ENCODE data around the gene CDPF1. TPM values are rescaled to one million over a fixed set of nuclear protein-coding genes. Genes with fewer than 3 reads are reported as not detected.

CDPF1 gene
- total RNA-seq, 6 experiments from 2014 or later: 1.8 to 7.1 (median 3.3) TPM

GRCh38 chr22:46198274-46198673, 51.8 kb downstream of the CDPF1 start:
- Histone ChIP-seq H3K4me3 (no peak overlapping the region), H3K4me1 (peaks cover 0 to 39% (median 17%) of the 10 kb centered on the region in 4 donors), H3K9me3 (no peaks in the 10 kb centered on the region), H3K27me3 (no peaks in the 10 kb centered on the region), H3K36me3 (peaks cover 0 to 56% (median 24%) of the 10 kb centered on the region in 4 donors), H3K27ac (peak overlapping the region in 1 of 3 donors; percentile 17)
- TF ChIP-seq POLR2A (IDR thresholded peaks at IDR 0.05): no peak
- TF ChIP-seq, protein P1, sequence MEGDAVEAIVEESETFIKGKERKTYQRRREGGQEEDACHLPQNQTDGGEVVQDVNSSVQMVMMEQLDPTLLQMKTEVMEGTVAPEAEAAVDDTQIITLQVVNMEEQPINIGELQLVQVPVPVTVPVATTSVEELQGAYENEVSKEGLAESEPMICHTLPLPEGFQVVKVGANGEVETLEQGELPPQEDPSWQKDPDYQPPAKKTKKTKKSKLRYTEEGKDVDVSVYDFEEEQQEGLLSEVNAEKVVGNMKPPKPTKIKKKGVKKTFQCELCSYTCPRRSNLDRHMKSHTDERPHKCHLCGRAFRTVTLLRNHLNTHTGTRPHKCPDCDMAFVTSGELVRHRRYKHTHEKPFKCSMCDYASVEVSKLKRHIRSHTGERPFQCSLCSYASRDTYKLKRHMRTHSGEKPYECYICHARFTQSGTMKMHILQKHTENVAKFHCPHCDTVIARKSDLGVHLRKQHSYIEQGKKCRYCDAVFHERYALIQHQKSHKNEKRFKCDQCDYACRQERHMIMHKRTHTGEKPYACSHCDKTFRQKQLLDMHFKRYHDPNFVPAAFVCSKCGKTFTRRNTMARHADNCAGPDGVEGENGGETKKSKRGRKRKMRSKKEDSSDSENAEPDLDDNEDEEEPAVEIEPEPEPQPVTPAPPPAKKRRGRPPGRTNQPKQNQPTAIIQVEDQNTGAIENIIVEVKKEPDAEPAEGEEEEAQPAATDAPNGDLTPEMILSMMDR (IDR thresholded peaks at IDR 0.05): no peak
- intact Hi-C loops (cut with DNase I): no loop called here
- no peak for DNase-seq
- 72% methylated on average over 18 of the region's 18 CpGs for WGBS (ENCODE audit: insufficient coverage, low coverage, low lambda C conversion rate, missing lambda C conversion rate)
- ATAC-seq: no peak

GRCh38 chr22:46196278-46196677, 53.8 kb downstream of the CDPF1 start:
- H3K9me3 ChIP-seq: no peaks in the 10 kb centered on the region
- H3K4me3 ChIP-seq: no peak overlapping the region
- 32% methylated on average over 3 of the region's 8 CpGs for WGBS (ENCODE audit: insufficient coverage, low coverage, low lambda C conversion rate, missing lambda C conversion rate)
- peak; percentile 80 to 90 (median 85) for DNase-seq
- TF ChIP-seq, protein P1 (IDR thresholded peaks at IDR 0.05): no peak
- peak; percentile 1 for TF ChIP-seq POLR2A (IDR thresholded peaks at IDR 0.05)
- intact Hi-C loops (cut with DNase I): no loop called here
- peaks cover 0 to 47% (median 16%) of the 10 kb centered on the region in 4 donors for H3K36me3 ChIP-seq
- peaks cover 0 to 41% (median 20%) of the 10 kb centered on the region in 4 donors for H3K4me1 ChIP-seq
- H3K27ac ChIP-seq: peak overlapping the region; percentile 69 to 89 (median 73)
- H3K27me3 ChIP-seq: no peaks in the 10 kb centered on the region
- peak; percentile 78 to 87 (median 83) for ATAC-seq

- Histone ChIP-seq H3K4me1 (peaks cover 0 to 46% (median 21%) of the 10 kb centered on the region in 4 donors), H3K9me3 (no peaks in the 10 kb centered on the region), H3K4me3 (no peak overlapping the region), H3K36me3 (peaks cover 0 to 43% (median 13%) of the 10 kb centered on the region in 4 donors), H3K27ac (peak overlapping the region; percentile 69 to 89 (median 73)), H3K27me3 (no peaks in the 10 kb centered on the region)
- TF ChIP-seq, protein P1 (IDR thresholded peaks at IDR 0.05): no peak
- TF ChIP-seq POLR2A (IDR thresholded peaks at IDR 0.05): no peak
- intact Hi-C loops (cut with DNase I): no loop called here
- peak; percentile 79 to 81 (median 79) for DNase-seq
- ATAC-seq: peak; percentile 78 to 85 (median 83)
- 37% methylated on average over 18 of the region's 18 CpGs for WGBS (ENCODE audit: insufficient coverage, low coverage, low lambda C conversion rate, missing lambda C conversion rate)
Measured at GRCh38 chr22:46195487-46196165, 54.5 kb downstream of the CDPF1 start.

Other genes with a start within 250 kb of the CDPF1 start
- gene PPARA, start 99.8 kb downstream of the CDPF1 start, total RNA-seq: 100 to 1,000 TPM in 3 of 6 experiments, 10 to 100 TPM in 3; 64.4 to 152 (median 95.1) TPM
- under 1 TPM in 2 of 6 experiments, not detected in 4; 0.05 to 0.07 TPM for gene PKDREJ, start 13.1 kb upstream of the CDPF1 start, total RNA-seq
- gene TTC38, start 17.7 kb upstream of the CDPF1 start, total RNA-seq: 100 to 1,000 TPM in 5 of 6 experiments, 10 to 100 TPM in 1; 91.1 to 278 (median 195) TPM
- gene GTSE1, start 46.6 kb upstream of the CDPF1 start, total RNA-seq: under 1 TPM; 0.15 to 0.84 (median 0.52) TPM
- 10 to 100 TPM; 17.2 to 24.2 (median 19.9) TPM for gene TRMU, start 85.4 kb upstream of the CDPF1 start, total RNA-seq